A549 (cell line): ENCODE data around the gene IL10RA.
"Not testable (repeated sequence)": the region's sequence is repeated elsewhere in the genome, so short reads cannot be mapped to it uniquely, and the experiment has no call there.

Experiments
- ATOH8 ChIP-seq: fragments of 250-450 bp; sonication (Bioruptor Pico); IDR thresholded peaks from 2 replicates; pipeline ENCODE4 v1.5.0; 2020; ENCODE audit warnings: low read depth, mild to moderate bottlenecking, moderate library complexity
- CTCF ChIP-seq: fragments of >200 bp; sonication (Bioruptor Twin); formaldehyde crosslinking; IDR thresholded peaks from 3 replicates; pipeline ENCODE4 v1.5.1; 2016
- KDM1A ChIP-seq: fragments of 200-600 bp; sonication (generic); IDR thresholded peaks from 2 replicates; pipeline ENCODE4 v1.6.1; 2016; ENCODE audit warnings: low read depth, mild to moderate bottlenecking
- KDM5A ChIP-seq: fragments of 200-600 bp; sonication (generic); IDR thresholded peaks from 2 replicates; pipeline ENCODE4 v1.6.1; 2016; ENCODE audit warnings: antibody characterized with exemption, mild to moderate bottlenecking
- MAX ChIP-seq: IDR thresholded peaks from 2 replicates; pipeline ENCODE4 v1.6.1; 2012
- POLR2A ChIP-seq: IDR thresholded peaks from 2 replicates; pipeline ENCODE4 v1.6.1; 2012; ENCODE audit warnings: mild to moderate bottlenecking, low read length
- RAD21 ChIP-seq, 2 experiments: fragments of >200 bp in 1 of 2; sonication (Bioruptor Twin) in 1 of 2; formaldehyde crosslinking in 1 of 2; IDR thresholded peaks in 1 of 2; conservative IDR thresholded peaks in 1 of 2; 2 replicates in 1 of 2; 3 replicates in 1 of 2; pipeline ENCODE4 v1.6.1; 2012 to 2018; ENCODE audit warnings: inconsistent platforms in 1 of 2
- REST ChIP-seq: fragments of 200-600 bp; sonication (generic); IDR thresholded peaks from 2 replicates; pipeline ENCODE4 v1.6.1; 2016; ENCODE audit warnings: antibody characterized with exemption, mild to moderate bottlenecking, moderate library complexity
- RNF2 ChIP-seq: fragments of 200-600 bp; sonication (generic); IDR thresholded peaks from 2 replicates; pipeline ENCODE4 v1.6.1; 2016; ENCODE audit warnings: low read depth, mild to moderate bottlenecking, antibody characterized with exemption, moderate library complexity, borderline replicate concordance
- ZSCAN20 ChIP-seq: fragments of 250-450 bp; sonication (Bioruptor Pico); IDR thresholded peaks from 2 replicates; pipeline ENCODE4 v1.8.0; 2022; ENCODE audit warnings: mild to moderate bottlenecking, moderate library complexity

- not testable (repeated sequence) for TF ChIP-seq POLR2A; CTCF; REST; KDM5A; RNF2; KDM1A; ATOH8 (CRISPR knock-in tag); MAX; RAD21 (conservative IDR thresholded peaks at IDR 0.05 in 1 of 2, IDR thresholded peaks at IDR 0.05 in 1 of 2); ZSCAN20 (CRISPR knock-in tag)
Measured at GRCh38 chr11:118007563-118008270, 21.5 kb downstream of the IL10RA start.
